HG02623 (cell line): ENCODE measurements around the gene GRID1.

Experiments
- ATAC-seq: cut with Tn5 transposase; IDR thresholded peaks from one replicate; pipeline ENCODE4 v1.9.1; 2021; ENCODE audit warnings: moderate library complexity; ENCODE audit not compliant: unreplicated experiment

The GRID1 gene

GRCh38 chr10:86160890-86161585 is 205.6 kb downstream of the GRID1 start:
- ATAC-seq, result no peak

DNA sequence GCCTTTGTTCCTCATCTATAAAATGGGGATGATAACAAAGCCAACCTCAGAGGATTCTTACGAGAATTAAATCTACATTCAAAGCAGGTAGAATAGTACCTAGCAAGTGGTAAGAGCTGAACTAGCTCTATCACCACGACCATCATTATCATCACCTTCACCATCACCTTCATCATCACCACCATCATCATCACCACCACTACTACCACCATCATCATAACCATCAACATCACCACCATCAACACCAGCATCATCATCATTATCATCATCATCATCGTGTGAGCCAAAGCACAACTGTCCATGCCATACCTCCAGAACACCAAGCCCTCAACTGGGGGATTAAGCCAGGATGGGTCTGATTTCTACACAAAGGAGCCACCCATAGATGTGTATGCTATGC is 206.8 kb downstream of the GRID1 start:
- no peak for ATAC-seq

- no peak for ATAC-seq
Observed at GRCh38 chr10:86155054-86155921, 211.3 kb downstream of the GRID1 start.

DNA sequence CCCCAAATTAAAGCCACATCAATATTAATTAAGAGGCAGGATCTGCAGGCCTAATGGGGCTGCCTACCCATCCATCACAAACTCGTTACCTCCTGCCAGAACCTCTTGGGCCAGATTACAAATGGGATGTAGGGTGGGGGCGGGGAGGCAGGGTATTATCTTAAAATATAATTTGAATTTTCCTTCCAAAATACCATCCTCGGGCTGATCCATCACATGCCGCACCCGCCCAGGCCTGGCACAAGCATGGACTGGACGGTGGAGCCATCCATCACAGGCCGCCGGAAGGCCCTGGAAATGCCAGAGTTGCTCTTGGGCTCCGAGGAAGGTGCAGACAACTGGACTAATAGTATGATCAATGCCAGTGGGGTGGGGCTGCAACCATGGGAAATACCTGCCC is 212.8 kb downstream of the GRID1 start:
- no peak for ATAC-seq

GRCh38 chr10:86152911-86153310 is 213.7 kb downstream of the GRID1 start:
- no peak for ATAC-seq

GRCh38 chr10:86152354-86152753 is 214.2 kb downstream of the GRID1 start:
- ATAC-seq, result no peak

DNA sequence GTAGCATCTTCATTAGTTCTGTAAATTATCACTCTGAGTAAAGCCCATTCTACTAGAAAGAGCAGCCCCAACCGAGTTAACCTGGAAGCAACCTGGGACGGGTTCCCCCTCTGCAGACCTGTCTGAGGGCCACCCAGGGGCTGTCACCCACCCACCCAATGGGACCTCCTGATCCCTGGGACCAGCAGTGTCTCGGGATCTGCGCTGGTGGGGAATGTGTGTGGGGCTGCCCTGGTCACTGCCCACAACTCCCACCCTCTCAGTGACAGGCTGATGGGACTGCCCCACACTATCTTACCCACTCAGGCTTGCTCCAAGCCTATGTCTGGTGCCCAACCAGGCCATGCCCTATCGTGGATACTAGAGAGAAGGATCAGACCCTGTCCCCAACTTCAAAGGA is 215.0 kb downstream of the GRID1 start:
- ATAC-seq, result no peak

DNA sequence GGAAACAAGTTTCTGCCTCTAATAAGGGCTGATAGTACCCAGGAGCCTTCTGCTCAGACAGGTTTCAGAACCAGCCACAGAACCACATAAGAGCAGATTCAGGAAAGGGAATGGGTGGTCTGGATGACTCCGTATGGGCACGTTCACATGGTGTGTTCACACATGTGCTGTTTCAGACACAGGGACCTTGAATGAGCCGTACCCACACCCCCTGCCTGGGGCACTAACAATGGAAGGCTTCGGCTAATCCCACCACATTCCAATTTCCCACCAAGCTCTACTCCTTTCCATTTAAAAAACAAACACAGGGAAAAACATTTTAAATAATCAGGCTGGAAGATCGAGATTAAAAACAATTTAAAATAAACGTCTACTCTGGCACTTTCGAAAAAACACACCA is 217.3 kb downstream of the GRID1 start:
- ATAC-seq, result no peak

DNA sequence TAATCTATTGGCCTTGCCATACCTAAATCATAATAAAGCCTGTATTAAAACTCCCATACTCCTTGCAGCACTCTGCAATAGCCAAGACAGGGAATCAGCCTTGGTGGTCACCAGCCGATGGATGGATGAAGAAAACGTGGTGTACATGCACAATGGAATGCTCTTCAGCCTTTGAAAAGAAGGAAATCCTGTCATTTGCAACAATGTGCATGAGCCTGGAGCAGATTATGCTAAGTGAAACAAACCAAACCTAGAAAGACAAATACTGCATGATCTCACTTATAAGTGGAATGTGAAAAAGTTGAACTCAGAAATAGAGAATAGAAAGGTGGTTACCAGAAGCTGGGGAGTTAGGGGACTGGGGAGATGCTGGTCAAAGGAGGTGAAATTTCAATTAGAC is 218.5 kb downstream of the GRID1 start:
- no peak for ATAC-seq

DNA sequence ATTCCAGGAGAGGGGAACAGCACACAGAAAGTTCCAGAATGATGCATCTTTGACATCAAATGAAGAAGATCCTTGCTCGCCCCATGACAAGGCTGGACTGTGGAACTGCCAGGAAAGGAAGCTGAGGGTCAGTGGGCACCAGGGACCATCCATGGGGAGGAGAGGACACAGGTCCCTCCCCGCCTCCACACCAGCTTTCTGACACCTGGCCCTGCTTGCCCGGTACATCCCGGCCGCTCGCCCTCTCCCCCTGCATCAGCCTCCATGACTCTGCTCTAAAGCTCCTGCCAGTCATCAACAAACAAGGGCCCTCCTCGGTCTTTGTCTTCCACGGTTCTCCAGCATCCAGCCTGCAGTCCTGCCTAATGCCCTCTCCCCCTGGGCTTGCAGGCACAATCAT is 222.3 kb downstream of the GRID1 start:
- no peak for ATAC-seq

GRCh38 chr10:86141896-86142295 is 224.7 kb downstream of the GRID1 start:
- ATAC-seq, result no peak

DNA sequence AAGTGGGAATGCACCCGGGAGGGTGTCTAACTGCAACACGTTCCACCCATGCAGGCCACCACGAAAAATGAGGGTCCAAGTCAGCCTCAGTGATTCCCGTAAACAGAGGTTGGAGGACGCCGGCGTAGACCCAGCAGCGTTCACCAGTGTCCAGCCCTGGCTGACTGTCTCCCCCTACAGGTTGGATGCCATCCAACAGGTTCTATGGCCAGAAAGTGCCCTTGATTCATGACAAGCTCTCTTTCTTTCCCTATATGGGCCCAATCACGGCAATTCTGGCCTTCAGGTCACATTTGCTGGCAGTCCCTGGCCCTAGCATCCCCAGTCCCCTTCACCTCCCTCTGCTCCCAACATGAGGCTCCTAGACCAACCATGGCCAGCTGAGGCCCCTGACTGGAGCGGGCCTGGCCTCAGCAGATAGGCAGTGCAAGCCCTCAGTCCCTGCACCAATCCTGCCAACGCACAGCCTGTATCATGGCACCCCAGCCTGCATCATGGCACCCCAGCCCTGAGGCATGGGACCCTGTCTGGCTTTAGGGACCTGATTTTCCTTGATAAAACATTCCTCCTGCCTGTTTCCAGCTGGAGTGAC is 227.4 kb downstream of the GRID1 start:
- ATAC-seq, result no peak

DNA sequence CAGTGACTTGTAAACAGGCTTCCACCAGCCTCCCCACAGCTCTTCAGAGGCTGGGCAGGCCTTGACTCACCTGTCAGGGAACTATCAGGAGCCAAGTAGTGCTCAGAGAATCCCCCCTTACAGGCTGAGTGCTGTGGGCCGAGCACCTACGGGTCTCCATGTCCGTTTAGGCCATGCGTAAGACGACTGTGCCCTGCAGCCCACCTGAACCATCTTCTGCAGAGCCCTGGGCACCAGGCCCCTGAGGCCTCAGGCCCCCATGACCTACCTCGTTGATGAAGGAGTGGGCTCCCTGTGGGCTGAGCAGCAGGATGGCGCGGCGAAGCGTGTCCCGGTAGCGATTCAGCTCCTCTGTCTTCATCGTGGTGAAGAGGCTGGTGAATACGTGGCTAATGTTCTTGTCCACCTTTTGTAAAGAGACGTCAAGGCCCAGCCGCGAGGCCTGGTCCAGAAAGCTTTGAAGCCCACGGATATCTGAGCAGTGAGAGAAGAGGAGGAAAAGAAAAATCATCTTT is 228.0 kb downstream of the GRID1 start:
- no peak for ATAC-seq

DNA sequence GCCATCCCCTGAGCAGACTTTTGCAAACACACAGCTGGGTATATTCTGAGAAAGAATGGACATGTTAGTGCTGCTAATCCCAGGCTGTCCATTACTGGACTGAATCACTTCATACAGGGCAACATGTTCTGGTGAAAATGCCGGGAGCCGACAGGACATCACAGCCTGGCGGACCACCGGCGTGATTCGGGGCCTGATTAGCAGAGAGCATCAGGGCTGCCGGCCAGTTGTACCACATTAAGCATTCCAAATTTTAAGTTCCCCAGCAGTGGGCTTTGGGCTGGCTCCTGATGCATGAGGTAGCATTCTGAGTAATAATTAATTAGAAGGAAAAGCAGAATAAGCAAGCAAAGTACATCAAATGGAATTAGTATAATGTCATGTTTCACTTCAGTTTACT is 229.0 kb downstream of the GRID1 start:
- no peak for ATAC-seq

DNA sequence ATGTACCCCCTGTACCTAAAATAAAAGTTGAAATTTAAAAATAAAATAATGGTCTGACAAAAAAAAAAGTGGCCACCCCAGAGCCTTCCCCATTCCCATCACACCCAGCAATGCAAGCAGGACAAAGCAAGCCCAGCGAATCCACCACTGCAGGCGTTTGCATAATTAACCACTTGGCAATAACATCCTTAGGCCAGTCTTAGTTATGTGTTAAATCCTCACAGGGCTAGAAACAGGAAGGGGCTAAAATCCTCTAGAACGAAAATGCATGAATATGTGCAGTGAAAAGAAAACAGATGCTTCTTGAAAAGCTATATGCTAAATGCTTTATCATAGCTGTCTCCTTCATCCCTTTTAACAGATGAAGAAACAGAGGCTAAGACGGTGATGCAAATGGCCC is 229.7 kb downstream of the GRID1 start:
- ATAC-seq, result no peak

GRCh38 chr10:86135191-86135590 is 231.4 kb downstream of the GRID1 start:
- no peak for ATAC-seq

DNA sequence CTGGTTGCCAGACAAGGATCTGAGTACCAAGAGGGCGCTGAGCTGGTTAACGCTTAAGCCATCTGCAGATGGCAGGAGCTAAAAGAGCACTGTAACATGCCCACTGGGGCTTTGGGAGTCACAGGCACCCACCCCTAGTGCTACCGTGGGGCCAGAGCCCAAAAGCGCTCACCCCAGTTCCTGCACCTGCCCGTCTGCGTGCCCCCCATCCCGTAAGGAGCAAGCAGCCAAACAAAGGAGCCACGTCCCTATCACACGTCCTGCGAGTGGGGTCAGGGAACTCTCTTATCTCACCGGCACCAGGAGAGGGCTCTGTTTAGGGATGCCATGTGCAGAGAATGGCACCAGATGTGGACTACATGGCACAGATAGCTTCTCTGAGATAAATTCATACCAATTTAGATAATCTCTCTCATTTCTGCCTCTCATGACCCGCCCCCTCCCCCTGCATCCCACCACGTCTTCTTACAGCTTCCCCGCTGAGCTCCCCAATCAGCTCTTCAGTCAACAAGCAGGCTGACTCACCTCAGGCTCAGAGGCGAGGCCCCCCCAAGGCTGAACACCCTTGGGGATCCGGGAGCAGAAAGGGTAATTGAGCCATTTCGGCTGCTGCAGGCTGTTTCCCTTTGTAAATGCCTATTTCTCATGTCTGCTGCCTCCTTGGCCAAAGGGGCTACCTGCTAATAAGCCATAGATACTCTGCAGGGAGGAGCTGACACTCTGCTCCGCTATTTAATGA is 235.7 kb downstream of the GRID1 start:
- no peak for ATAC-seq

- ATAC-seq, result no peak
Observed at GRCh38 chr10:86130041-86130440, 236.6 kb downstream of the GRID1 start.

DNA sequence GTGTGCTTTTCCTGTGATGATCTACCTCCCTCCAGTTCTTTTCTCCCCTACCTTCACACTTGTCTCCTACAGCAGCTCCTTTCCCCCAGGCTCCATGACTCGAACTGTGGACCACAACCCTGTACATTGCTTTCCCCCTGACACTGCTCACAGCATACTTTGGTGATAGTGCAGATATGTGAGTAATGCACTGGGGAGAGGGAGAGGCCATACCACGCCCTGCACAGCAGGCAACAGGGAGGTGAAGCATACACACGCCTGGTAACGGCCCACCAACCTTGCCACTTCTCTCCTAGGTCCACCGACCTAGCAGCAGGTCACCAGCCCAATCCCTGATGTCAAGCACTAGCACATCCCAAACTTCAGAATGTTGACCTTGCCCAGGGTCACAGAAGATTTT is 238.2 kb downstream of the GRID1 start:
- no peak for ATAC-seq

DNA sequence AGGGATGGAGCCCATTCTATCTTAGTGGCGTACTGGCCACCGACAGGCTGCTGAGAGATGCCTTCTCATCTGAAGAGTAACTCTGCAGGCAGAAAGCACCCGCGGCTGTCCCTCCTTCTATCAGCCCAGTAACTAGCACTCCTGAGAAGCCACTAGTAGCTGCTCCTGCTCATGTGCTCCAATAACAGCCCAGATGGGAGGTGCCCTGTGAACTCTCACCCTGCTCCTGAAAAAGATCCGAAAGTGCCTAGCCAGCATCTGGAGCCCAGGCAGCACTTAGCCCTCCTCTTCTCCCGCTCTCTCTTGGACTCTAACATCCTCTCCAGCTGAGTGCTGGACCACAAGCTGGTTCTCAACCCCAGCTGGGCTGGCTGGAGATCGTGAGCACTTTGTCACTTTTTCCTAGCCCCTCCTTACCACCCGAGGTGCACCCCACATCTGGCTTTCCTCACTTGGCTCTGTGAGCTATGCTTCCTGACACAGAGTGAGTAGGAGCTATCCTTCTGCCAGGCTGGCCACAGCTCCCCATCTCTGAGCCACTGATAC is 239.2 kb downstream of the GRID1 start:
- no peak for ATAC-seq

GRCh38 chr10:86124734-86125133 is 241.9 kb downstream of the GRID1 start:
- no peak for ATAC-seq
